Astrocyte of the spinal cord (primary cell): ENCODE data around the gene WDR45B.

Source experiments
- DNase-seq: peaks from one replicate; pipeline ENCODE4 v3.0.0; 2011; ENCODE audit warnings: low read depth, low spot score
- H3K4me3 ChIP-seq: 2 replicates; pipeline ENCODE4 v1.5.1; 2011; ENCODE audit warnings: low read depth, mild to moderate bottlenecking, low read length, moderate library complexity
- CTCF ChIP-seq: IDR thresholded peaks from 2 replicates; pipeline ENCODE4 v1.5.1; 2012; ENCODE audit warnings: low read depth, mild to moderate bottlenecking, low read length, inconsistent platforms
- in situ Hi-C: cut with HindIII; loops from 2 replicates; pipeline ENCODE4 v1.10.0; 2017; ENCODE audit warnings: low sequenced_read_pairs

Gene WDR45B

GRCh38 chr17:82567286-82567685, 81.0 kb downstream of the WDR45B start:
- no peak for TF ChIP-seq CTCF
- no peak overlapping the region for H3K4me3 ChIP-seq
- in situ Hi-C loops: no loop called here
- DNase-seq: no peak

GRCh38 chr17:82566129-82566960, 81.9 kb downstream of the WDR45B start:
- DNase-seq: no peak
- no peak overlapping the region for H3K4me3 ChIP-seq
- TF ChIP-seq CTCF: no peak
- in situ Hi-C loops: no loop called here

- TF ChIP-seq CTCF: no peak
Observed at GRCh38 chr17:82565551-82565950, 82.7 kb downstream of the WDR45B start.

More at GRCh38 chr17:82565551-82565950, 82.7 kb downstream of the WDR45B start:
- DNase-seq: no peak
- H3K4me3 ChIP-seq: no peak overlapping the region
- in situ Hi-C loops: no loop called here
